IMR-90 (cell line): Measurements from ENCODE around the gene MYF6. TPM values are rescaled to one million over a fixed set of nuclear protein-coding genes. Genes with fewer than 3 reads are reported as not detected.

ENCODE experiments used
- ATAC-seq: fragments of 200-7000 bp; cut with Tn5 transposase; 2 replicates; pipeline ENCODE4 v1.9.1; 2020; ENCODE audit warnings: low read depth, mild to moderate bottlenecking, moderate library complexity
- BruUV-seq: library from RNA; stranded (reverse); fragments of 400-500 nt; replicated peaks from 2 replicates; lab custom pipeline; 2021; lab: Mats Ljungman, UMichigan
- CTCF ChIA-PET: fragments of 300-600 bp; formaldehyde crosslinking; extraction: SDS; loops from one replicate; lab custom pipeline; 2021; ENCODE audit warnings: antibody characterized with exemption; lab: Yijun Ruan, JAX
- POLR2A ChIA-PET: fragments of 300-600 bp; sonication (Branson Sonifier 250); formaldehyde crosslinking; loops from one replicate; lab custom pipeline; 2022; ENCODE audit warnings: antibody characterized with exemption; ENCODE audit not compliant: unreplicated experiment; lab: Charles Lee
- DNase-seq: peaks from one replicate; pipeline ENCODE4 v3.0.0; 2013
- H2AFZ ChIP-seq: replicated peaks from 2 replicates; pipeline ENCODE3; 2013; ENCODE audit warnings: low read length, mild to moderate bottlenecking; ENCODE audit not compliant: poor library complexity
- H2AK5ac ChIP-seq: 2 replicates; pipeline ENCODE4 v1.6.1; 2013; ENCODE audit warnings: low read depth, low read length, inconsistent platforms
- H2AK9ac ChIP-seq: replicated peaks from 2 replicates; pipeline ENCODE3; 2013; ENCODE audit warnings: mild to moderate bottlenecking, low read depth, low read length, moderate library complexity; ENCODE audit not compliant: poor library complexity
- H2BK120ac ChIP-seq: 2 replicates; pipeline ENCODE4 v1.6.1; 2013; ENCODE audit warnings: low read depth, low read length, inconsistent platforms
- H2BK15ac ChIP-seq: 3 replicates; pipeline ENCODE4 v1.6.1; 2013; ENCODE audit warnings: low read depth, low read length, inconsistent platforms
- H2BK20ac ChIP-seq: 2 replicates; pipeline ENCODE4 v1.6.1; 2013; ENCODE audit warnings: low read depth, mild to moderate bottlenecking, inconsistent platforms, low read length, moderate library complexity
- H2BK5ac ChIP-seq: 2 replicates; pipeline ENCODE4 v1.6.1; 2013; ENCODE audit warnings: mild to moderate bottlenecking, low read depth, low read length, inconsistent platforms; ENCODE audit not compliant: poor library complexity, severe bottlenecking
- H3K14ac ChIP-seq: replicated peaks from 2 replicates; pipeline ENCODE4 v1.6.1; 2013; ENCODE audit warnings: low read depth, low read length, inconsistent platforms
- H3K18ac ChIP-seq: 2 replicates; pipeline ENCODE4 v1.6.1; 2013; ENCODE audit warnings: low read depth, low read length, control low read depth
- H3K23ac ChIP-seq: 2 replicates; pipeline ENCODE4 v1.6.1; 2013; ENCODE audit warnings: low read depth, low read length, inconsistent platforms
- H3K27ac ChIP-seq: 2 replicates; pipeline ENCODE4 v1.5.1; 2013; ENCODE audit warnings: mild to moderate bottlenecking, control low read depth, low read length; ENCODE audit not compliant: insufficient read depth
- H3K27me3 ChIP-seq: 2 replicates; pipeline ENCODE4 v1.6.1; 2013; ENCODE audit warnings: low read length; ENCODE audit not compliant: control insufficient read depth, insufficient read depth
- H3K36me3 ChIP-seq: 2 replicates; pipeline ENCODE4 v1.6.1; 2013; ENCODE audit warnings: low read length, mixed read lengths; ENCODE audit not compliant: control insufficient read depth, insufficient read depth
- H3K4ac ChIP-seq: 2 replicates; pipeline ENCODE4 v1.6.1; 2013; ENCODE audit warnings: low read depth, low read length, inconsistent platforms
- H3K4me1 ChIP-seq: 2 replicates; pipeline ENCODE4 v1.6.1; 2013; ENCODE audit warnings: low read length, mixed read lengths; ENCODE audit not compliant: control insufficient read depth, insufficient read depth
- H3K4me2 ChIP-seq: 2 replicates; pipeline ENCODE4 v1.6.1; 2013; ENCODE audit warnings: low read depth, mild to moderate bottlenecking, control low read depth, low read length, moderate library complexity
- H3K4me3 ChIP-seq: 2 replicates; pipeline ENCODE4 v1.5.1; 2013; ENCODE audit warnings: low read depth, mild to moderate bottlenecking, control low read depth, low read length, moderate library complexity; ENCODE audit not compliant: insufficient read depth
- H3K56ac ChIP-seq: 2 replicates; pipeline ENCODE4 v1.6.1; 2013; ENCODE audit warnings: low read length, inconsistent platforms; ENCODE audit not compliant: insufficient read depth; ENCODE audit errors: extremely low read depth
- H3K79me1 ChIP-seq, 2 experiments: 2 replicates each; pipeline ENCODE4 v1.6.1; 2013; ENCODE audit warnings: low read length in 2 of 2, inconsistent platforms in 1 of 2, low read depth in 1 of 2
- H3K9ac ChIP-seq: 2 replicates; pipeline ENCODE4 v1.6.1; 2013; ENCODE audit warnings: low read depth, low read length, control low read depth
- H3K9me1 ChIP-seq: 2 replicates; pipeline ENCODE4 v1.6.1; 2013; ENCODE audit warnings: low read length, inconsistent platforms; ENCODE audit not compliant: insufficient read depth
- H3K9me3 ChIP-seq: 2 replicates; pipeline ENCODE4 v1.6.1; 2013; ENCODE audit warnings: low read length; ENCODE audit not compliant: control insufficient read depth, insufficient read depth
- H4K20me1 ChIP-seq: 2 replicates; pipeline ENCODE4 v1.6.1; 2013; ENCODE audit warnings: low read length, inconsistent platforms; ENCODE audit not compliant: insufficient read depth
- H4K5ac ChIP-seq: 2 replicates; pipeline ENCODE4 v1.6.1; 2013; ENCODE audit warnings: mild to moderate bottlenecking, low read depth, low read length, control low read depth
- H4K8ac ChIP-seq, 2 experiments: 2 replicates each; pipeline ENCODE4 v1.6.1; 2013; ENCODE audit warnings: low read depth in 2 of 2, low read length in 2 of 2, control low read depth in 1 of 2, inconsistent platforms in 1 of 2
- H4K91ac ChIP-seq: 2 replicates; pipeline ENCODE4 v1.6.1; 2013; ENCODE audit warnings: low read depth, low read length, inconsistent platforms; ENCODE audit not compliant: insufficient read depth
- BHLHE40 ChIP-seq: fragments of 150-350 bp; IDR thresholded peaks from 2 replicates; pipeline ENCODE4 v1.6.1; 2016; ENCODE audit warnings: mild to moderate bottlenecking, low read depth, low read length
- CEBPB ChIP-seq: IDR thresholded peaks from 2 replicates; pipeline ENCODE4 v1.6.1; 2012; ENCODE audit warnings: low read depth, low read length, improper control_type of control experiment
- CTCF ChIP-seq: conservative IDR thresholded peaks from 2 replicates; pipeline ENCODE4 v1.5.1; 2012; ENCODE audit warnings: mild to moderate bottlenecking, low read depth, low read length, improper control_type of control experiment
- ELK1 ChIP-seq: fragments of 150-350 bp; IDR thresholded peaks from 2 replicates; pipeline ENCODE4 v1.6.1; 2016; ENCODE audit warnings: low read depth, mild to moderate bottlenecking, low read length, moderate library complexity, borderline replicate concordance
- MAFK ChIP-seq: IDR thresholded peaks from 2 replicates; pipeline ENCODE4 v1.6.1; 2012; ENCODE audit warnings: low read depth, low read length, improper control_type of control experiment
- MXI1 ChIP-seq: IDR thresholded peaks from 2 replicates; pipeline ENCODE4 v1.6.1; 2012; ENCODE audit warnings: low read depth, mild to moderate bottlenecking, low read length, moderate library complexity, borderline replicate concordance
- NFE2L2 ChIP-seq: fragments of 150-350 bp; IDR thresholded peaks from 2 replicates; pipeline ENCODE4 v1.6.1; 2016; ENCODE audit warnings: low read depth, mild to moderate bottlenecking, low read length
- POLR2A ChIP-seq: IDR thresholded peaks from 2 replicates; pipeline ENCODE4 v1.6.1; 2012; ENCODE audit warnings: mild to moderate bottlenecking, low read depth, low read length
- RAD21 ChIP-seq: IDR thresholded peaks from 2 replicates; pipeline ENCODE4 v1.6.1; 2012; ENCODE audit warnings: low read length, improper control_type of control experiment
- RCOR1 ChIP-seq: IDR thresholded peaks from 2 replicates; pipeline ENCODE4 v1.6.1; 2012; ENCODE audit warnings: mild to moderate bottlenecking, low read length, improper control_type of control experiment; ENCODE audit not compliant: insufficient replicate concordance
- SMC3 ChIP-seq: fragments of 150-350 bp; IDR thresholded peaks from 2 replicates; pipeline ENCODE4 v1.6.1; 2016; ENCODE audit warnings: low read depth, mild to moderate bottlenecking, antibody characterized with exemption, low read length, moderate library complexity
- dilution Hi-C: fragments of 300-500 bp; cut with HindIII; formaldehyde crosslinking; loops from one replicate; pipeline ENCODE4 v1.14.3; 2018; ENCODE audit warnings: low sequenced_read_pairs; ENCODE audit not compliant: unreplicated experiment
- in situ Hi-C: fragments of 300-500 bp; cut with MboI; formaldehyde crosslinking; loops from 3 replicates; pipeline ENCODE4 v1.14.3; 2019; ENCODE audit warnings: low sequenced_read_pairs, inconsistent platforms, mixed read lengths
- intact Hi-C: fragments of 100-400 bp; cut with micrococcal nuclease; formaldehyde crosslinking; loops from 2 replicates; pipeline ENCODE4 v1.10.0; 2022
- polyA plus RNA-seq, 3 experiments: library from polyadenylated mRNA; depleted of rRNA; stranded (reverse); fragments of >200 nt; gene quantifications; 2 replicates each; pipeline ENCODE4 v1.2.3, GENCODE V29; 2012; ENCODE audit warnings: low replicate concordance in 1 of 3
- total RNA-seq: library from RNA; depleted of rRNA; stranded (reverse); fragments of >200 nt; gene quantifications from 2 replicates; pipeline ENCODE4 v1.2.3, GENCODE V29; 2012

MYF6 gene
- total and polyA plus RNA-seq, 2 of the 4 experiments (the other 2 are of a cell fraction): not detected

GRCh38 chr12:80712866-80713265, 5.4 kb downstream of the MYF6 start:
- H3K79me1 ChIP-seq: no peaks in the 10 kb centered on the region
- in situ Hi-C loops (no loop called here), intact Hi-C loops (no loop called here), dilution Hi-C loops (no loop called here)
- H2BK120ac ChIP-seq: no peak overlapping the region
- no peak overlapping the region for H4K8ac ChIP-seq
- POLR2A ChIA-PET: no interaction called here
- no peak overlapping the region for H3K4me3 ChIP-seq
- H3K23ac ChIP-seq: no peak overlapping the region
- H3K36me3 ChIP-seq: no peaks in the 10 kb centered on the region
- H2AK9ac ChIP-seq: no peak overlapping the region
- ATAC-seq (no peak), DNase-seq (no peak)
- H2BK20ac ChIP-seq: no peak overlapping the region
- H2BK15ac ChIP-seq: no peak overlapping the region
- no peak overlapping the region for H3K27ac ChIP-seq
- no peak overlapping the region for H3K56ac ChIP-seq
- no peaks in the 10 kb centered on the region for H3K4me1 ChIP-seq
- H3K4me2 ChIP-seq: no peak overlapping the region
- no peaks in the 10 kb centered on the region for H3K9me3 ChIP-seq
- H2AFZ ChIP-seq: no peak overlapping the region
- H3K9ac ChIP-seq: no peak overlapping the region
- no peaks in the 10 kb centered on the region for H3K9me1 ChIP-seq
- H3K14ac ChIP-seq: no peak overlapping the region
- TF ChIP-seq CTCF (no peak), MAFK (no peak), RAD21 (no peak), SMC3 (no peak), MXI1 (no peak), BHLHE40 (no peak), CEBPB (no peak), NFE2L2 (no peak), ELK1 (no peak), RCOR1 (no peak), POLR2A (no peak)
- H4K5ac ChIP-seq: no peak overlapping the region
- no peak overlapping the region for H3K4ac ChIP-seq
- no peak overlapping the region for H3K18ac ChIP-seq
- BruUV-seq: no TSS peak
- H4K20me1 ChIP-seq: no peaks in the 10 kb centered on the region
- no peak overlapping the region for H2AK5ac ChIP-seq
- H3K27me3 ChIP-seq: no peaks in the 10 kb centered on the region
- CTCF ChIA-PET: no interaction called here
- H4K91ac ChIP-seq: no peak overlapping the region
- H2BK5ac ChIP-seq: no peak overlapping the region
